ENCODE measurements around the gene CLASRP.

The CLASRP gene

GRCh38 chr19:45025264-45025663 is 13.6 kb upstream of the CLASRP start:
- no peak overlapping the region for H3K4me3 ChIP-seq (ENCODE audit: low read depth, low read length)
- TF ChIP-seq CTCF (IDR thresholded peaks at IDR 0.05; ENCODE audit: borderline replicate concordance, insufficient read depth, low read depth, low read length) = no peak

GRCh38 chr19:45027371-45027770 is 11.5 kb upstream of the CLASRP start:
- no peak for TF ChIP-seq CTCF (IDR thresholded peaks at IDR 0.05; ENCODE audit: borderline replicate concordance, insufficient read depth, low read depth, low read length)
- H3K4me3 ChIP-seq (ENCODE audit: low read depth, low read length) = no peak overlapping the region

GRCh38 chr19:45030825-45031224 is 8.0 kb upstream of the CLASRP start:
- H3K4me3 ChIP-seq (ENCODE audit: low read depth, low read length) = no peak overlapping the region
- TF ChIP-seq CTCF (IDR thresholded peaks at IDR 0.05; ENCODE audit: borderline replicate concordance, insufficient read depth, low read depth, low read length) = no peak

- TF ChIP-seq CTCF (IDR thresholded peaks at IDR 0.05; ENCODE audit: borderline replicate concordance, insufficient read depth, low read depth, low read length) = no peak
- H3K4me3 ChIP-seq (ENCODE audit: low read depth, low read length) = no peak overlapping the region
These were observed 6.4 kb upstream of the CLASRP start for GRCh38 chr19:45032421-45032820.

- H3K4me3 ChIP-seq (ENCODE audit: low read depth, low read length) = no peak overlapping the region
- TF ChIP-seq CTCF (IDR thresholded peaks at IDR 0.05; ENCODE audit: borderline replicate concordance, insufficient read depth, low read depth, low read length) = no peak
These were observed 3.1 kb upstream of the CLASRP start for GRCh38 chr19:45035755-45036154.

GRCh38 chr19:45037393-45038169 is 1.3 kb upstream of the CLASRP start:
- TF ChIP-seq CTCF (IDR thresholded peaks at IDR 0.05; ENCODE audit: borderline replicate concordance, insufficient read depth, low read depth, low read length) = no peak
- no peak overlapping the region for H3K4me3 ChIP-seq (ENCODE audit: low read depth, low read length)

- H3K4me3 ChIP-seq (ENCODE audit: low read depth, low read length) = peak overlapping the region; percentile 99
- no peak for TF ChIP-seq CTCF (IDR thresholded peaks at IDR 0.05; ENCODE audit: borderline replicate concordance, insufficient read depth, low read depth, low read length)
These were observed 1.4 kb downstream of the CLASRP start for GRCh38 chr19:45040059-45040771.

Measured in GM12875 (cell line).